Adipose tissue (tissue), 3 donors: ENCODE measurements around the gene DNAJC13. TPM values are rescaled to one million over a fixed set of nuclear protein-coding genes. Genes with fewer than 3 reads are reported as not detected.
"Not testable (repeated sequence)": the region's sequence is repeated elsewhere in the genome, so short reads cannot be mapped to it uniquely, and the experiment has no call there.

Source experiments
- H3K27ac ChIP-seq: one replicate; pipeline ENCODE4 v1.5.1; 2013; ENCODE audit warnings: low read depth, low read length
- WGBS, 3 donors: extraction: QIAGEN DNeasy Blood & Tissue Kit; methylation state at CpG; one replicate each; pipeline ENCODE4 v1.1.7; 2013; 5-methylcytosine and 5-hydroxymethylcytosine counted together
- polyA plus RNA-seq, 3 donors: library from polyadenylated mRNA; stranded (reverse); fragments of 200-250 nt; gene quantifications; one replicate each; pipeline ENCODE4 v1.2.3, GENCODE V29; 2013
- donor health status: healthy with polysubstance abuse.
- donor health status: Bipolar disorder and iron deficiency.
- donor health status: healthy.

DNAJC13 gene
- polyA plus RNA-seq: 10 to 100 TPM in 1 of 3 donors, 1 to 10 TPM in 2; 5.7 to 15.3 (median 9.8) TPM

GRCh38 chr3:132416807-132417694, at the start of gene DNAJC13:
Gene DNAJC13 (plus strand): TSS chr3:132417502. CDS start chr3:132434551, 17,049 bp downstream.
- H3K27ac ChIP-seq: no peak within 1 kb of the TSS
- WGBS, 3 donors: 1% methylated on average over 61 to 63 of the region's 63 CpGs

- 84 to 92% (median 87%) methylated on average over 2 of the region's 2 CpGs for WGBS, 3 donors
- no peak overlapping the region for H3K27ac ChIP-seq
Measured at GRCh38 chr3:132368515-132368914, 48.8 kb upstream of the DNAJC13 start.

GRCh38 chr3:132368962-132369361, 48.3 kb upstream of the DNAJC13 start:
- no peak overlapping the region for H3K27ac ChIP-seq

GRCh38 chr3:132376945-132377354, 40.4 kb upstream of the DNAJC13 start:
- not testable (repeated sequence) for H3K27ac ChIP-seq
- WGBS, 3 donors: 77 to 88% (median 78%) methylated on average over 25 of the region's 25 CpGs

- 70 to 84% (median 83%) methylated on average over 2 of the region's 2 CpGs for WGBS, 3 donors
- no peak overlapping the region for H3K27ac ChIP-seq
Measured at GRCh38 chr3:132378048-132378762, 39.1 kb upstream of the DNAJC13 start.

- WGBS, 3 donors: 49 to 64% (median 59%) methylated on average over 2 of the region's 2 CpGs
Measured at GRCh38 chr3:132378846-132379245, 38.5 kb upstream of the DNAJC13 start.

GRCh38 chr3:132380920-132381319, 36.4 kb upstream of the DNAJC13 start:
- H3K27ac ChIP-seq: no peak overlapping the region
- WGBS, 3 donors: 81 to 85% (median 84%) methylated on average over 1 of the region's 1 CpG

More at GRCh38 chr3:132378846-132379245, 38.5 kb upstream of the DNAJC13 start:
- H3K27ac ChIP-seq: no peak overlapping the region

- no peak overlapping the region for H3K27ac ChIP-seq
- 74 to 94% (median 82%) methylated on average over 14 of the region's 14 CpGs for WGBS, 3 donors
Measured at GRCh38 chr3:132381348-132381944, 35.9 kb upstream of the DNAJC13 start.

- 50 to 79% (median 52%) methylated on average over 4 of the region's 4 CpGs for WGBS, 3 donors
- H3K27ac ChIP-seq: no peak overlapping the region
Measured at GRCh38 chr3:132382267-132382666, 35.0 kb upstream of the DNAJC13 start.

GRCh38 chr3:132382688-132383194, 34.6 kb upstream of the DNAJC13 start:
- H3K27ac ChIP-seq: no peak overlapping the region

- H3K27ac ChIP-seq: no peak overlapping the region
- 65 to 92% (median 89%) methylated on average over 8 of the region's 8 CpGs for WGBS, 3 donors
Measured at GRCh38 chr3:132386259-132386658, 31.0 kb upstream of the DNAJC13 start.

- WGBS, 3 donors: 67 to 89% (median 85%) methylated on average over 1 of the region's 1 CpG
Measured at GRCh38 chr3:132392675-132393074, 24.6 kb upstream of the DNAJC13 start.

GRCh38 chr3:132394320-132394719, 23.0 kb upstream of the DNAJC13 start:
- H3K27ac ChIP-seq: no peak overlapping the region
- WGBS, 3 donors: 22 to 40% (median 27%) methylated on average over 2 of the region's 2 CpGs

More at GRCh38 chr3:132392675-132393074, 24.6 kb upstream of the DNAJC13 start:
- not testable (repeated sequence) for H3K27ac ChIP-seq

- 84 to 88% (median 86%) methylated on average over 1 of the region's 1 CpG for WGBS, 3 donors
- no peak overlapping the region for H3K27ac ChIP-seq
Measured at GRCh38 chr3:132395126-132395525, 22.2 kb upstream of the DNAJC13 start.

GRCh38 chr3:132396255-132396654, 21.0 kb upstream of the DNAJC13 start:
- WGBS, 3 donors: 94 to 98% (median 94%) methylated on average over 23 to 24 of the region's 24 CpGs
- H3K27ac ChIP-seq: no peak overlapping the region

- WGBS, 3 donors: 83 to 93% (median 92%) methylated on average over 8 of the region's 8 CpGs
- not testable (repeated sequence) for H3K27ac ChIP-seq
Measured at GRCh38 chr3:132396776-132397175, 20.5 kb upstream of the DNAJC13 start.

GRCh38 chr3:132399054-132399929, 18.0 kb upstream of the DNAJC13 start:
- no peak overlapping the region for H3K27ac ChIP-seq
- WGBS, 3 donors: 63 to 71% (median 66%) methylated on average over 5 of the region's 5 CpGs

GRCh38 chr3:132401255-132401654, 16.0 kb upstream of the DNAJC13 start:
- WGBS, 3 donors: 83 to 94% (median 91%) methylated on average over 13 of the region's 13 CpGs
- no peak overlapping the region for H3K27ac ChIP-seq
